Body of pancreas (tissue), 4 donors: ENCODE measurements around the gene ACSS2.

Source experiments
- POLR2A ChIP-seq, 3 donors: fragments of 450-650 bp; IDR thresholded peaks; one replicate each; pipeline ENCODE4 v1.6.1; 2016; ENCODE audit warnings: antibody characterized with exemption in 3 of 3, mild to moderate bottlenecking in 2 of 3
- TF ChIP-seq, protein P1 (sequence below), 7 experiments: fragments of 450-650 bp in 4 of 7; fragments of 200-600 bp in 3 of 7; sonication (generic) in 3 of 7; IDR thresholded peaks; one replicate each; pipeline ENCODE4 v1.5.1; 2016 to 2019; ENCODE audit warnings: antibody characterized with exemption in 7 of 7

DNA sequence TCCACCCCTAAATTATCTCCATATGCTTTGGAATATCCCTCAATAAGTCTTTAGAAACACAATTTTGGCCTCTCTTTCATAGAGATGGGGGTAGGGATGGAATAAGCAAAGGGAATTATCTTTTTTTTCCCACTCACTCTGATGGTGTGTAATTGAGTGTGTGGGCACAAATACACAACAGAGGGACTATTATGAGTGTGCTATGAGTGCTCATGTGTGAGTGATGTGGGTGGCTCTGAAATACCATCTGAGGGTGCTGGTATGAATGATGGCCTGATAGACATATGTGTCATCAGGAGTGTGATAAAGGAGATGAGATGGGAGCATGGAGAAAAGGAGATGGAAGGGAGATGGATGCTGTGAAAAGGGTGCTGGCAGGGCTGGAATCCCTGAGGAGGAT is 43.6 kb downstream of the ACSS2 start:
- no peak for TF ChIP-seq POLR2A (IDR thresholded peaks at IDR 0.05)
- TF ChIP-seq, protein P1, sequence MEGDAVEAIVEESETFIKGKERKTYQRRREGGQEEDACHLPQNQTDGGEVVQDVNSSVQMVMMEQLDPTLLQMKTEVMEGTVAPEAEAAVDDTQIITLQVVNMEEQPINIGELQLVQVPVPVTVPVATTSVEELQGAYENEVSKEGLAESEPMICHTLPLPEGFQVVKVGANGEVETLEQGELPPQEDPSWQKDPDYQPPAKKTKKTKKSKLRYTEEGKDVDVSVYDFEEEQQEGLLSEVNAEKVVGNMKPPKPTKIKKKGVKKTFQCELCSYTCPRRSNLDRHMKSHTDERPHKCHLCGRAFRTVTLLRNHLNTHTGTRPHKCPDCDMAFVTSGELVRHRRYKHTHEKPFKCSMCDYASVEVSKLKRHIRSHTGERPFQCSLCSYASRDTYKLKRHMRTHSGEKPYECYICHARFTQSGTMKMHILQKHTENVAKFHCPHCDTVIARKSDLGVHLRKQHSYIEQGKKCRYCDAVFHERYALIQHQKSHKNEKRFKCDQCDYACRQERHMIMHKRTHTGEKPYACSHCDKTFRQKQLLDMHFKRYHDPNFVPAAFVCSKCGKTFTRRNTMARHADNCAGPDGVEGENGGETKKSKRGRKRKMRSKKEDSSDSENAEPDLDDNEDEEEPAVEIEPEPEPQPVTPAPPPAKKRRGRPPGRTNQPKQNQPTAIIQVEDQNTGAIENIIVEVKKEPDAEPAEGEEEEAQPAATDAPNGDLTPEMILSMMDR (IDR thresholded peaks at IDR 0.05): no peak
